ENCODE measurements around the gene MEX3C. TPM values are rescaled to one million over a fixed set of nuclear protein-coding genes. Genes with fewer than 3 reads are reported as not detected.

The MEX3C gene
- total and polyA plus RNA-seq, 2 donors (not counting 1 experiment from before 2014, with no cell fraction given), result 29.1 to 92.4 TPM

GRCh38 chr18:51170664-51171063 lies 26.8 kb downstream of the MEX3C start:
- H3K27me3 ChIP-seq (replicated peaks in 1 of 4; ENCODE audit: control extremely low read depth in 1 of 4, control insufficient read depth in 3 of 4, insufficient read depth in 4 of 4, low read length in 3 of 4), result no peaks in the 10 kb centered on the region
- no peaks in the 10 kb centered on the region for H3K79me2 ChIP-seq (ENCODE audit: control insufficient read depth, insufficient read depth, low read length)
- H3K4me3 ChIP-seq (ENCODE audit: control extremely low read depth in 1 of 5, extremely low read depth in 1 of 5, insufficient read depth in 1 of 5, low read depth in 2 of 5, low read length in 4 of 5), result no peak overlapping the region
- WGBS (ENCODE audit: insufficient coverage), result no CpG with 5 or more reads among the region's 3 CpGs
- no peaks in the 10 kb centered on the region for H3K9me3 ChIP-seq (ENCODE audit: control extremely low read depth in 1 of 3, control insufficient read depth in 2 of 3, insufficient read depth in 1 of 3, low read length in 2 of 3)
- H3K9ac ChIP-seq (ENCODE audit: low read length), result no peak overlapping the region
- DNase-seq, result no peak
- H3K36me3 ChIP-seq (replicated peaks in 1 of 2; ENCODE audit: control extremely low read depth in 1 of 2, control insufficient read depth in 1 of 2, extremely low read depth in 1 of 2, insufficient read depth in 2 of 2, low read length in 1 of 2), result peaks cover 3% of the 10 kb centered on the region in 2 experiments
- peaks cover 4 to 14% of the 10 kb centered on the region in 2 donors for H3K4me1 ChIP-seq (ENCODE audit: control insufficient read depth in 2 of 2, insufficient read depth in 2 of 2, low read length in 2 of 2)
- no peak for ATAC-seq (ENCODE audit: low read depth)
- ChIA-PET CTCF (interaction anchor here (0.5 to 0.6 kb wide), 2 partner anchors 28 to 32 kb away, joined by 3 to 5 read pairs; no protein-coding TSS in a partner anchor), POLR2A (no interaction called here)
- Mint-ChIP-seq H3K4me1 (peaks cover 43% of the 10 kb centered on the region), H3K27ac (no peak overlapping the region), H3K27me3 (no peaks in the 10 kb centered on the region), H3K4me3 (no peak overlapping the region), H3K9me3 (ENCODE audit: insufficient read depth) (no peaks in the 10 kb centered on the region)
- H3K27ac ChIP-seq (ENCODE audit: low read length in 2 of 2), result peak overlapping the region in 1 of 2 donors; percentile 23
- TF ChIP-seq EZH2 (IDR thresholded peaks at IDR 0.05; ENCODE audit: borderline replicate concordance, insufficient read depth, low read depth, low read length, poor library complexity, severe bottlenecking) (no peak), CTCF (IDR thresholded peaks at IDR 0.05) (no peak)
- H4K20me1 ChIP-seq (ENCODE audit: control insufficient read depth, insufficient read depth, low read length, poor library complexity, severe bottlenecking), result peaks cover 2% of the 10 kb centered on the region
- no peak overlapping the region for H2AFZ ChIP-seq (ENCODE audit: insufficient read depth, low read depth, low read length, poor library complexity, severe bottlenecking)
- intact Hi-C loops (cut with micrococcal nuclease), result no loop called here
- H3K4me2 ChIP-seq (replicated peaks; ENCODE audit: low read depth, low read length, poor library complexity, severe bottlenecking), result no peak overlapping the region

- ChIA-PET CTCF (no interaction called here), POLR2A (interaction anchor here (0.9 kb wide), 1 partner anchor 16 kb away, joined by 4 read pairs; no protein-coding TSS in a partner anchor)
- TF ChIP-seq EZH2 (IDR thresholded peaks at IDR 0.05; ENCODE audit: borderline replicate concordance, insufficient read depth, low read depth, low read length, poor library complexity, severe bottlenecking) (no peak), CTCF (IDR thresholded peaks at IDR 0.05) (no peak)
- Histone ChIP-seq H2AFZ (ENCODE audit: insufficient read depth, low read depth, low read length, poor library complexity, severe bottlenecking) (no peak overlapping the region), H3K4me3 (ENCODE audit: control extremely low read depth in 1 of 5, extremely low read depth in 1 of 5, insufficient read depth in 1 of 5, low read depth in 2 of 5, low read length in 4 of 5) (no peak overlapping the region), H3K4me1 (ENCODE audit: control insufficient read depth in 2 of 2, insufficient read depth in 2 of 2, low read length in 2 of 2) (peaks cover 4 to 14% of the 10 kb centered on the region in 2 donors), H3K27ac (ENCODE audit: low read length in 2 of 2) (no peak overlapping the region), H3K27me3 (replicated peaks in 1 of 4; ENCODE audit: control extremely low read depth in 1 of 4, control insufficient read depth in 3 of 4, insufficient read depth in 4 of 4, low read length in 3 of 4) (no peaks in the 10 kb centered on the region), H3K36me3 (replicated peaks in 1 of 2; ENCODE audit: control extremely low read depth in 1 of 2, control insufficient read depth in 1 of 2, extremely low read depth in 1 of 2, insufficient read depth in 2 of 2, low read length in 1 of 2) (no peaks in the 10 kb centered on the region), H3K4me2 (replicated peaks; ENCODE audit: low read depth, low read length, poor library complexity, severe bottlenecking) (no peak overlapping the region), H3K9me3 (ENCODE audit: control extremely low read depth in 1 of 3, control insufficient read depth in 2 of 3, insufficient read depth in 1 of 3, low read length in 2 of 3) (no peaks in the 10 kb centered on the region), H3K9ac (ENCODE audit: low read length) (no peak overlapping the region), H3K79me2 (ENCODE audit: control insufficient read depth, insufficient read depth, low read length) (no peaks in the 10 kb centered on the region), H4K20me1 (ENCODE audit: control insufficient read depth, insufficient read depth, low read length, poor library complexity, severe bottlenecking) (no peaks in the 10 kb centered on the region)
- Mint-ChIP-seq H3K27me3 (no peaks in the 10 kb centered on the region), H3K27ac (no peak overlapping the region), H3K9me3 (ENCODE audit: insufficient read depth) (no peaks in the 10 kb centered on the region), H3K4me3 (no peak overlapping the region), H3K4me1 (peaks cover 43% of the 10 kb centered on the region)
- ATAC-seq (ENCODE audit: low read depth) (no peak), DNase-seq (no peak)
- intact Hi-C loops (cut with micrococcal nuclease), result no loop called here
Observed at GRCh38 chr18:51169731-51170130, 27.8 kb downstream of the MEX3C start.
